Ovary (tissue), 9 donors: Measurements from ENCODE around the gene GIMAP5. TPM values are rescaled to one million over a fixed set of nuclear protein-coding genes. Genes with fewer than 3 reads are reported as not detected.
A peak's percentile ranks its signal among the peaks of the same experiment; 100 is the strongest.

Source experiments
- DNase-seq, 5 donors: peaks; one replicate each; pipeline ENCODE4 v3.0.0-alpha.2; 2019 to 2020
- H3K27ac ChIP-seq, 2 donors: fragments of 200-600 bp; one replicate each; pipeline versions ENCODE4 v1.5.1 to v1.8.0; 2019 to 2022
- H3K27me3 ChIP-seq: fragments of 200-600 bp; one replicate; pipeline ENCODE4 v1.8.0; 2022
- H3K36me3 ChIP-seq: fragments of 200-600 bp; sonication (generic); one replicate; pipeline ENCODE4 v1.5.1; 2019
- H3K4me1 ChIP-seq: one replicate; pipeline ENCODE4 v1.8.1; 2013; ENCODE audit warnings: mild to moderate bottlenecking, moderate library complexity; ENCODE audit not compliant: insufficient read depth
- H3K4me3 ChIP-seq: fragments of 200-600 bp; sonication (generic); one replicate; pipeline ENCODE4 v1.5.1; 2017
- H3K9me3 ChIP-seq, 2 donors: fragments of 200-600 bp in 1 of 2; sonication (generic) in 1 of 2; one replicate each; pipeline versions ENCODE4 v1.5.1 to v1.8.1; 2013 to 2019; ENCODE audit warnings: mild to moderate bottlenecking in 1 of 2, moderate library complexity in 1 of 2
- CTCF ChIP-seq, 3 donors: fragments of 450-650 bp in 2 of 3; fragments of 200-600 bp in 1 of 3; IDR thresholded peaks; one replicate each; pipeline versions ENCODE4 v1.5.1 to v1.8.0; 2016 to 2022; ENCODE audit warnings: antibody characterized with exemption in 3 of 3, mild to moderate bottlenecking in 1 of 3
- EP300 ChIP-seq: sonication (generic); formaldehyde crosslinking; IDR thresholded peaks from one replicate; pipeline ENCODE4 v1.6.1; 2017; ENCODE audit warnings: antibody characterized with exemption
- POLR2A ChIP-seq: fragments of 450-650 bp; IDR thresholded peaks from one replicate; pipeline ENCODE4 v1.6.1; 2017; ENCODE audit warnings: antibody characterized with exemption, mild to moderate bottlenecking, moderate library complexity
- WGBS, 3 donors: extraction: QIAGEN DNeasy Blood & Tissue Kit in 1 of 3; methylation state at CpG; one replicate each; pipeline versions ENCODE4 v1.1.5 to v1.1.7; 2013 to 2017; 5-methylcytosine and 5-hydroxymethylcytosine counted together
- intact Hi-C, 4 donors: fragments of 100-400 bp; cut with DNase I; formaldehyde crosslinking; loops; one replicate each; pipeline versions ENCODE4 v1.11.0 to v1.15.1; 2022 to 2023
- polyA plus RNA-seq, 2 donors: library from polyadenylated mRNA; stranded (reverse); fragments of 200-250 nt in 1 of 2; fragments of 350-450 nt in 1 of 2; fragmentation: Illumina TruSeq in 1 of 2; extraction: RNeasy Lipid Tissue Mini Kit (QIAGEN cat#74804) in 1 of 2; gene quantifications; one replicate each; pipeline ENCODE4 v1.2.3, GENCODE V29; 2013 to 2014
- total RNA-seq, 7 donors: library from RNA; depleted of rRNA in 2 of 7; stranded (reverse); fragments of >200 nt in 2 of 7; fragmentation: NEBNext Ultra II Directional in 3 of 7; extraction: Animal tissue kit (Norgen Biotek cat#: 25700) in 3 of 7; gene quantifications; one replicate each; pipeline versions ENCODE4 v1.1.0 to v1.2.4, GENCODE V29; 2016 to 2023
- donor health status: DM: no; HTN: no; CAD: no; lungs with moderate emphysema.
- donor health status: DM: no; HTN: no; CAD: no.
- donor health status: Bipolar disorder and iron deficiency.
- donor health status: DM: yes; HTN: yes; CAD: no.
- donor health status: DM: no; HTN: no; CAD: no.
- donor health status: DM: yes; HTN: yes; CAD: no.

GIMAP5 gene
- total and polyA plus RNA-seq, 9 donors = 1.7 to 39.7 (median 6.6) TPM

GRCh38 chr7:150778014-150778737 is 41.0 kb downstream of the GIMAP5 start:
- H3K27me3 ChIP-seq = no peaks in the 10 kb centered on the region
- 49 to 55% (median 53%) methylated on average over 8 of the region's 8 CpGs for WGBS, 3 donors
- H3K36me3 ChIP-seq = no peaks in the 10 kb centered on the region
- intact Hi-C loops = loop anchor here in 2 of 4 donors (2.0 to 10.0 kb wide), 3 partner anchors 84 to 99 kb away; no protein-coding TSS in a partner anchor
- no peaks in the 10 kb centered on the region for H3K4me1 ChIP-seq
- H3K4me3 ChIP-seq = no peak overlapping the region
- H3K27ac ChIP-seq = no peak overlapping the region
- H3K9me3 ChIP-seq = no peaks in the 10 kb centered on the region
- TF ChIP-seq EP300 (no peak), POLR2A (no peak), CTCF (IDR thresholded peaks at IDR 0.05) (no peak)
- DNase-seq = no peak

- Histone ChIP-seq H3K36me3 (no peaks in the 10 kb centered on the region), H3K4me3 (no peak overlapping the region), H3K27ac (no peak overlapping the region), H3K4me1 (no peaks in the 10 kb centered on the region), H3K27me3 (no peaks in the 10 kb centered on the region), H3K9me3 (no peaks in the 10 kb centered on the region)
- intact Hi-C loops = loop anchor here in 2 of 4 donors (2.0 to 10.0 kb wide), 3 partner anchors 83 to 98 kb away; no protein-coding TSS in a partner anchor
- TF ChIP-seq CTCF (IDR thresholded peaks at IDR 0.05) = peak; percentile 70 to 87 (median 86)
- no peak for TF ChIP-seq POLR2A
- 3 to 5% (median 3%) methylated on average over 12 of the region's 12 CpGs for WGBS, 3 donors
- peak; percentile 81 to 92 (median 91) for DNase-seq
These were observed 41.6 kb downstream of the GIMAP5 start for GRCh38 chr7:150778738-150779301.

GRCh38 chr7:150780292-150780691 is 43.1 kb downstream of the GIMAP5 start:
- no peak overlapping the region for H3K27ac ChIP-seq
- H3K4me3 ChIP-seq = no peak overlapping the region
- no peaks in the 10 kb centered on the region for H3K36me3 ChIP-seq
- intact Hi-C loops = loop anchor here in 1 of 4 donors (10.0 kb wide), 1 partner anchor 195 kb away; the partner anchor contains the start of gene KCNH2
- H3K9me3 ChIP-seq = no peaks in the 10 kb centered on the region
- H3K27me3 ChIP-seq = no peaks in the 10 kb centered on the region
- H3K4me1 ChIP-seq = no peaks in the 10 kb centered on the region
- no peak for DNase-seq
- 62 to 67% (median 64%) methylated on average over 3 of the region's 3 CpGs for WGBS, 3 donors
- TF ChIP-seq POLR2A = no peak
- TF ChIP-seq EP300 = no peak
- TF ChIP-seq CTCF (IDR thresholded peaks at IDR 0.05) = no peak

- intact Hi-C loops = loop anchor here in 1 of 4 donors (10.0 kb wide), 1 partner anchor 194 kb away; the partner anchor contains the start of gene KCNH2
- Histone ChIP-seq H3K4me1 (no peaks in the 10 kb centered on the region), H3K36me3 (no peaks in the 10 kb centered on the region), H3K27me3 (no peaks in the 10 kb centered on the region), H3K4me3 (no peak overlapping the region), H3K9me3 (no peaks in the 10 kb centered on the region), H3K27ac (no peak overlapping the region)
- TF ChIP-seq CTCF (IDR thresholded peaks at IDR 0.05) (no peak), POLR2A (no peak), EP300 (no peak)
- DNase-seq = no peak
- 19 to 23% (median 19%) methylated on average over 3 of the region's 3 CpGs for WGBS, 3 donors
These were observed 43.9 kb downstream of the GIMAP5 start for GRCh38 chr7:150781103-150781502.
